DMS 273 (cell line): ENCODE data around the gene RASGRF2.
A peak's percentile ranks its signal among the peaks of the same experiment; 100 is the strongest.

Experiments
- DNase-seq: peaks from one replicate; lab custom pipeline; 2025; ENCODE audit not compliant: unreplicated experiment; lab: John Stamatoyannopoulos, UW

Gene RASGRF2

GRCh38 chr5:81192373-81192750 lies 232.2 kb downstream of the RASGRF2 start:
- no peak for DNase-seq

GRCh38 chr5:81194633-81195334 lies 234.6 kb downstream of the RASGRF2 start:
- peak; percentile 92 for DNase-seq

- DNase-seq: no peak
These were observed 235.3 kb downstream of the RASGRF2 start for GRCh38 chr5:81195335-81195929.

GRCh38 chr5:81202655-81203054 lies 242.5 kb downstream of the RASGRF2 start:
- DNase-seq: no peak

GRCh38 chr5:81203729-81204128 lies 243.6 kb downstream of the RASGRF2 start:
- no peak for DNase-seq

- DNase-seq: no peak
These were observed 244.0 kb downstream of the RASGRF2 start for GRCh38 chr5:81204205-81204604.

GRCh38 chr5:81205058-81205457 lies 244.9 kb downstream of the RASGRF2 start:
- no peak for DNase-seq

- peak; percentile 10 for DNase-seq
These were observed 246.8 kb downstream of the RASGRF2 start for GRCh38 chr5:81207009-81207408.

GRCh38 chr5:81208904-81209303 lies 248.7 kb downstream of the RASGRF2 start:
- no peak for DNase-seq

GRCh38 chr5:81209386-81209785 lies 249.2 kb downstream of the RASGRF2 start:
- no peak for DNase-seq

- DNase-seq: no peak
These were observed 249.8 kb downstream of the RASGRF2 start for GRCh38 chr5:81209869-81210493.

- DNase-seq: no peak
These were observed 252.1 kb downstream of the RASGRF2 start for GRCh38 chr5:81212211-81212751.

- no peak for DNase-seq
These were observed 252.9 kb downstream of the RASGRF2 start for GRCh38 chr5:81213070-81213469.

GRCh38 chr5:81214848-81215247 lies 254.7 kb downstream of the RASGRF2 start:
- no peak for DNase-seq

GRCh38 chr5:81216152-81216551 lies 256.0 kb downstream of the RASGRF2 start:
- DNase-seq: no peak

GRCh38 chr5:81219389-81219788 lies 259.2 kb downstream of the RASGRF2 start:
- DNase-seq: no peak

- no peak for DNase-seq
These were observed 262.1 kb downstream of the RASGRF2 start for GRCh38 chr5:81222285-81222684.

- DNase-seq: no peak
These were observed 265.3 kb downstream of the RASGRF2 start for GRCh38 chr5:81225463-81225862.

GRCh38 chr5:81226286-81226685 lies 266.1 kb downstream of the RASGRF2 start:
- no peak for DNase-seq

- DNase-seq: no peak
These were observed 266.8 kb downstream of the RASGRF2 start for GRCh38 chr5:81226949-81227348.

GRCh38 chr5:81228084-81228483 lies 267.9 kb downstream of the RASGRF2 start:
- DNase-seq: no peak

GRCh38 chr5:81230416-81230815 lies 270.3 kb downstream of the RASGRF2 start:
- DNase-seq: no peak
